Renal pelvis (tissue), 12 donors: Measurements from ENCODE around the gene ABI3BP. TPM values are rescaled to one million over a fixed set of nuclear protein-coding genes. Genes with fewer than 3 reads are reported as not detected.
"Not testable (repeated sequence)": the region's sequence is repeated elsewhere in the genome, so short reads cannot be mapped to it uniquely, and the experiment has no call there.

Source experiments
- DNase-seq: peaks from one replicate; pipeline ENCODE4 v3.0.0-alpha.2; 2013
- long read RNA-seq, 16 experiments: transcript quantifications; one replicate each; lab custom pipeline, GENCODE V29; 2026
- polyA plus RNA-seq, 3 donors: library from polyadenylated mRNA; unstranded; fragments of 120-200 nt; gene quantifications; one replicate each; pipeline ENCODE4 v1.2.1, GENCODE V29; 2013; ENCODE audit not compliant: insufficient read length in 3 of 3

Gene ABI3BP, protein sequence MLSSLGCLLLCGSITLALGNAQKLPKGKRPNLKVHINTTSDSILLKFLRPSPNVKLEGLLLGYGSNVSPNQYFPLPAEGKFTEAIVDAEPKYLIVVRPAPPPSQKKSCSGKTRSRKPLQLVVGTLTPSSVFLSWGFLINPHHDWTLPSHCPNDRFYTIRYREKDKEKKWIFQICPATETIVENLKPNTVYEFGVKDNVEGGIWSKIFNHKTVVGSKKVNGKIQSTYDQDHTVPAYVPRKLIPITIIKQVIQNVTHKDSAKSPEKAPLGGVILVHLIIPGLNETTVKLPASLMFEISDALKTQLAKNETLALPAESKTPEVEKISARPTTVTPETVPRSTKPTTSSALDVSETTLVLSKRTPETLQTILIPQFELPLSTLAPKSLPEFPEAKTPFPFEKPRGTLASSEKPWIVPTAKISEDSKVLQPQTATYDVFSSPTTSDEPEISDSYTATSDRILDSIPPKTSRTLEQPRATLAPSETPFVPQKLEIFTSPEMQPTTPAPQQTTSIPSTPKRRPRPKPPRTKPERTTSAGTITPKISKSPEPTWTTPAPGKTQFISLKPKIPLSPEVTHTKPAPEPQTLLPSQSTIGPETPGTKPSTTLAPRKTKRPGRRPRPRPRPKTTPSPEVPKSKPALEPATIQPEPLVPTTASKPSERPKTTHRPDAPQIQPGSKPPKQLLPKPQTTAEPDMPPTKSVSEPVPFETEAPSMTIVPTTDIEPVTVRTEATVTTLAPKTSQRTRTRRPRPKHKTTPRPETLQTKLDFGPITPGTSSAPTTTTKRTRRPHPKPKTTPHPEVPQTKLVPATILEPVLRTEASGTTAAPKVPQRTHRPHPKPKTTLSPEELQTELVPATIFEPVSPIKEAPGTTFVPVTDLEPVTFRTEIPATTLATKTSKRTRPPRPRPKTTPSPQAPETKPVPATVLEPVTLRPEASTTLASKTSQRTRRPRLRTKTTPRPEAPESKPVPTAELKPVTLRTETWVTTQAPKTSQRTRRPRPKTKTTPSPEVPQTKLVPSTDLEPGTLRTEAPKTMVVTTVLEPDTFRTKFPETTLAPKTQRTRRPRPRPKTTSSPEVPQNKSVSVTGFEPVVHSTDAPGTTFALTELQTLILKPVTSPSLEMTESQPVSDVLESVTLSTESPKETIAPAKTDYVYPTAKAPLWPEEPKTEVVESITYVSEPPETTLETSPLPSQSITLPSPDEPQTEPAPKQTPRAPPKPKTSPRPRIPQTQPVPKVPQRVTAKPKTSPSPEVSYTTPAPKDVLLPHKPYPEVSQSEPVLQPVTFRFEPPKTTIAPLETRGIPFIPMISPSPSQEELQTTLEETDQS (N-terminal part only)
- 10 to 100 TPM; 13.5 to 26.7 (median 15.1) TPM for polyA plus RNA-seq
- long read RNA-seq, donor 1, result 0 reads
- long read RNA-seq, donor 2, result 0 reads
- long read RNA-seq, donor 3, result 0 reads
- long read RNA-seq, donor 4, result 0 reads
- long read RNA-seq, donor 5, result 0 reads
- long read RNA-seq, donor 6, result 0 reads
- long read RNA-seq, donor 7, result 0 reads
- long read RNA-seq, donor 8, partial matches to known transcripts, result 0 of 1 reads
- long read RNA-seq, donor 8, other reads (novel, unspliced or antisense), result 0 of 1 reads
- long read RNA-seq, donor 9, result 0 reads
- long read RNA-seq, donor 10, result 0 reads
- long read RNA-seq, donor 11, result 0 reads
- long read RNA-seq, donor 12, result 0 reads
- long read RNA-seq, donor 13, result 0 reads
- long read RNA-seq, donor 14, result 0 reads
- long read RNA-seq, donor 15, partial matches to known transcripts, result 0 of 1 reads
- long read RNA-seq, donor 15, other reads (novel, unspliced or antisense), result 0 of 1 reads
- long read RNA-seq, donor 16, result 0 reads

DNA sequence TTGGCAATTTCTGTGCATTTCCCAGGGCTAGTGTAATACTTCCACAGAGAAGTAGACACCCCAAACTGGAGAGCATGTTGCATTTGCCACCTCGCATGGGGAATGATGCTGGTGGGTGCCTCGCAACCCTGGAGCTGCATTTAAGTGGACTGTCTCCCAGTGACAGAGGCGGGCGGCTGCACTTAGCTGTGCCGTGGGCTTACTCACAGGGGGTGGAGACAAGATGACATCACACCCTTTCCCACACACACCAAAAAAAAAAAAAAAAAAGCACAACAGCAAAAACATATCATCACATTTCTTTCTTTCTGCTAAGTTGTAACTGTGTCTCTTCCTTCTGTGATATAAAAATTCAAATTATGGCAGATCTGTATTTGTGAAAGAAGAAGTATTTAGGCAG, at the start of gene ABI3BP:
Gene ABI3BP, minus strand, starts transcription at position 113 of the 400 bp plus-strand sequence. Its CDS starts 37 bp downstream, at position 76.
- DNase-seq, result peak; percentile 30

DNA sequence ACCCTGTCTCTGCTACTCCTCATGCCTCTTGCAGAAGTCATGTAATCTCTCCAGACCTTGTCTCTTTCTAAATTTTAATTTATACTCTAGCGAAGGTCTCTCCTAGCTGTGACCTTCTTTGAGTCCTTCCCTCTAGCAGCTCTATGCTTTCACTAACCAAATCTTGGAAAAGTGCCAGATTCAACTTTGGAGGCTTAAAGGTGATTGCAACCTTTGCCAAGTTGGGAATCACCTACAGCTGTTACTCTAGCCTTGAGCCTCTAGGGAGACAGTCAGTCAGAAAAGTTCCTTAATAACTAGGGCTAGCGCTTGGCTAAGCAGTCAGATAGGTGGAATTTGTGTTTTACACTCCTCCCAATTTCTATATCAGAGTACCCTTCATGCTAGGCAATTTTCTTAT, 46.1 kb upstream of the ABI3BP start:
- no peak for DNase-seq

DNA sequence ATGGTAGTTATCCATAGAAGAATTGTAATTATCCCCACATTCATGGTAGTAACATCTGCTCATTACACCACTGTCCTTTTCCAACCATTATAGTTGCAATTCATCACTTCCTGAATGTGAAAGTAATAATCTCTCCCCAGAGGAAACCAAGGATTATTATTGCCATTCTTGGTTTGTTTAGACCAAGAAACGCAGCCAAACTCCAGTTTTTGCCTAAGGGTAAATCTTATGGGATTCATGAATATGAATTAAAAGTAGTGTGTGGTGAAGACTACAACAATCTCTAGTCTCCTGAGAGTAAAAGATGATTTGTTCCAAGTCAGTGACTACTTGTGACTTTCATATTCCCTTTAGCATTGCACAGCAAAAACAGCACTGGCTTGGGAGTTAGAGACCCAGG, 45.7 kb upstream of the ABI3BP start:
- DNase-seq, result no peak

DNA sequence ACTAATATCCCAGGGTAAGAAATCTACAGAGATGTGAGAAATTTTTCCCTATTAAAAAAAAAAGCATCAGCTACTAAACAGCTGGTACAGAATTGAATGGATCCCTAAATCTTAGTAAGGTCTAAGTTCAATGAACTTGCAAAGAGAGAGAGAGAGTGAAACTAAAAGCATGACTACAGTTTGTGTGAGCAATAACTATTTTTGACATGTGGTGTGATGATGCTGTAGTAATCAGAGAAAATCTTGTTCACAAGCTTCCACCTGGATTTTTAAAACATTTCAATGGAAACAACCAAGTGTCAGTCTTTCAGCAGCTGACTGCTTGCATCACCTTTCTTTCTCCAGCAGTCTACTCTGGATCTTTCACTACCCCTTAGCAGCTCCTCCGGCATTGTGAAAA, 45.2 kb upstream of the ABI3BP start:
- no peak for DNase-seq

DNA sequence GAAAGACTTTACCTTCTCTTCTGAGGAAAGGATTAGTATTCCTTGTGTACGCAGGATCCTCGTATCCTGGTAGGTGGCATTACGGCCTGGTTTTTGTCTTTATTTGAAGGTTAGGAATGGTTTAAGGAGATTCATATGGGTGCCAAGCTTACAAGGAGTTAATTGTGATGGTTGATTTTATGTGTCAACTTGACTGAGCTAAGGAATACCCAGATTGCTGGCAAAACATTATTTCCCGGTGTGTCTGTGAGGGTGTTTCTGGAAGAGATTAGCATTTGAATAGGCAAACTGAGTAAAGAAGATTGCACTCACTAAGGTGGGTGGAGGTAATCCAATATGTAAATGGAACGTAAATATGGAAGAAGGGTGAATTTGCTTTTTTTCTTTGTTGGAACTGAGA, 44.4 kb upstream of the ABI3BP start:
- DNase-seq, result no peak

DNA sequence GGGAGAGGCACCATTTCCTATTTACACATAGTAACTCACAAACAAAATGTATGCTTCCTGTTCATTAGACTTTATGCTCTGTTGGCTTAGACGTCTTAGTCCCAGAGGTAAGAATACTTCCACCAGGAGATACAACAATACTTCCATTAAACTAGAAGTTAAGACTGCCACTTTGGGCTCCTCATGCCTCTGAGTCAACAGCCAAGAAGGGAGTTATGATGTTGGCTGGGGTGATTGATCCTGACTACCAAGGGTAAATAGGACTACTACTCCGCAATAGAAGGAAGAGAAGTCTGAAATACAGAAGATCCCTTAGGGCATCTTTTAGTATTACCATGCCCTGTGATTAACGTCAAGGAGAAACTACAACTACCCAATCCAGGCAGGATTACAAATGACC, 43.5 kb upstream of the ABI3BP start:
- DNase-seq, result no peak

DNA sequence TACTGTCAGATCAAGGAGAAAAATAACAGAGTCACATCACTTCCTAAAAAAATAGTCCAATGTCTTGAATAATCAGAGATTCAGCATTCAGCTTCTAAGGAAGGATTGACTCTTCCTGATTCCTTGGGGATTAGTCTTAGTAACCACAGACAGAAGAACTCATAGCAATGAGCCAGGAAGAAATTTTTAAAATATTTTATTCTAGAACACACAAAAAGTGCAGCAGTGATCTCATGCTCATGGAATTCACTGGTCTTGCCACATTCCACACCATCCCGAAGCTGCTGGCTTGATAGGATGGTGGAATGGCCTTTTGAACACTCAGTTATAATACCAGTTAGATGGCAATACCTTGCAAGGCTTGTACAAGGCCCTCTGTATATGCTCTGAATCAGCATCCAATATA, 43.0 kb upstream of the ABI3BP start:
- peak; percentile 12 for DNase-seq

DNA sequence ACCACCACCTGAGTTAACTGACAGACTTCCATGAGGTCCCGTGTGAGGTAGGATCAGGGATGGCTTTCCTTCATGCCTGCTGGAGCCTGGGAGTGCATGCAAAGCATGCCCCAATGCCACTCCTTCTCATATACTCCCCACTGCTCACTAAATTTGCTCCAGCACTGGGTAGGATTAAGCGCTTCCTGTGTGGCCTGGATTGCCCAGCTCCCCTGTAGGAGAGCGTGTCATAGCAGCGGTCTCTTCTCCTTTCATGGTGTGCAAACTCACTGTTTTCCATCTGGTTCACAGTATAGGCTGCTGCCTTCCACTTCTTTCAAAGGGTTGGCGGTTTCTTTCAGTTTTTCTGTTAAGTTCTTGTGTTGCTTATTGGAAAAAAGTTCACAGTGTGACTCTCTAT, 34.1 kb upstream of the ABI3BP start:
- no peak for DNase-seq

DNA sequence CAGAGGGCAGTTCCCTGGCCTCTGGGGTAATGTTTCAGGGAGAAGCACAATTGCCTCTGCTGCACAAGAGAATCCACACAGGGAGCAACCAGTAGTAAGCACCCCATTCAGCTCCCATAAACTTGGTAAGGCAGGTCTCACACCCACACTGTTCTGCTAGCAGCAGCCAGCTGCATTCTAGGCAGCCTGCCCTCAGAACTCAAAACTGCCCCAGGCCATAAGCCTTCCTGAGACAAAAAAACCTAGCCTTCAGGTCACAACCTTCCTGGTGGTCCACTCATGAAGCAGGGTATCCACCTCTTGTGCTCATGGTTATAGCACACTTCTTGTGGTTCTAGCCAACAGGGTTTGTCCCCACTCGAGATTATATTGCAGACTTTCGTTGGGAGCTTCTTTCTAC, 33.7 kb upstream of the ABI3BP start:
- no peak for DNase-seq

DNA sequence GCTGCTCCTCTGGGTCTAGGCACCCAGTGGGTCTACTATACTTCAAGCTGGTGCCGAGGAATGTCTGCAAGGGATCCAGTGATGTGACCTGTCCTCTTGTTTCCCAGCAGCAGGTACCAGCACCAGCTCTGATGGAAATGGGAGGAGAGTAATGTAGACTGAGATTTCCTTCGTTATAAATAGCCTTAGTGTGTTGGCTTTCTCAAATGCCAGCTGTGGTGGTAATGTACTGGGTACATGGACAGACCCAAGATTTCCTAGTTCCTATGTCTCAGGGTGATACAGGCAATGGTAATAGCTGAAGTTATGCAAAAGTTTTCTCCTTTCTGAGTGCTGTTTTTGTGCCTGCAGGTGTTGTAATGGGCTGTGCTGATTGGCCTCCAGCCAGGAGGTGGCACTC, 33.0 kb upstream of the ABI3BP start:
- DNase-seq, result no peak

DNA sequence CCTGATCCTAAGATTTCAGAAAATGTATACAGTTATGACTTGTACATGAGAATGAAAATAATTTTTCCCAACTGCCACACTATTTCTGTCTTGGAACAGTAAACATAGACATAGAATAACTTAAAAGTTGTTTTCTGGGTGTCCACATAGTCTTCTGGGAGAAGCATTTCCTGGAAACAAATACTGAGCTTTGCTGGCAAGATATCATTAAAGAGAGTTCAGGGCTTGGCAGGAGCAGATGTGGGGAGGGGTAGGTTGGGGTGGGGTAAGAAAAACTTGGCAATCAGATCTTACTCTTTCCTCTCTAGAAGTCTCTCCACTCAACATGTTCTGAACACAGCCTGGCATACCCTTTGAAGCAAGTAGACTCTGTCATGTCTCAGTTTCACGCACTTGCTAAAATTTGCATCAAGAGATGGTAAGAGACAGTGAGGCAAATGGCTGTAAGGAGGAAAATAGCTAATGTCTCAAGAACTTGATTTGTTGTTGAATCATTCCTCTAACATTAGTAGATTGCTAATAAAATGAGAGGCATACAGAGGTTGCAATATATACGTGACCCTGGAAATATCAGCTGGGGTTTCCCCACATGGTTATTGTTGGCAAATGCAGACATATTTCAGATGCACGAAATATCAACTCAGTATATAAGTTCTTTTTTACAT, 27.3 kb upstream of the ABI3BP start:
- DNase-seq, result no peak

DNA sequence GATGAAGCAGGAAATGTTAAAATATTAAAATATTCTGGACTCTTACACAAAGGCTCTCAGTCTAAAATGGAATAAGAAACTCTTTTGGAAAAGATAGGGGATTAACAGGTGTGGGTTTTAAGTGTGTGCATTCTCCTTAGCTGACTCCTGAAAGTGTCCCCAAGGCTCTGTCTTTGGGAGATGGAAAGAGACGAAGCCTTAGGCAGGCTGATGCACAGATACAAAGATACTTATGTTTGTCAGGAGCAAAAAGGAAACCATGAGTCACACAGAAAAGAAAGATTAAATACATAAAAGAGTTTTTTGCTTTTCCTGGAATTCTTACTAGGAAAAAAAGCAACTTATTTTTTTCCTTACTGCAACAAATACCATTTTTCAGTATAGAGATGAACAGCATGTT, 23.8 kb upstream of the ABI3BP start:
- no peak for DNase-seq

DNA sequence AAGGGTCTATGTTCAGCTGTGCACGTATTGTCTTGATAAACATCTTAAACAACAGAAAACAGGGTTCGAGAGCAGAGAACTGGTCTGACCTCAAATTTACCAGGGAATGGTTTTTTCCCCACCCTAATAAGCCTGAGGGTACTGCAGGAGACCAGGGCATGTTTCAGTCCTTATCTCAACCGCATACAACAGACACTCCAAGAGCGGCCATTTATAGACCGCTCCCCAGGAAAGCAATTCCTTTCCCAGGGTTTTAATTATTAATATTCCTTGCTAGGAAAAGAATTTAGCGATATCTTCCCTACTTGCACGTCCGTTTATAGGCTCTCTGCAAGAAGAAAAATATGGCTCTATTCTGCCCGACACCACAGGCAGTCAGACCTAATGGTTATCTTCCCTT, 19.1 kb upstream of the ABI3BP start:
- DNase-seq, result not testable (repeated sequence)

DNA sequence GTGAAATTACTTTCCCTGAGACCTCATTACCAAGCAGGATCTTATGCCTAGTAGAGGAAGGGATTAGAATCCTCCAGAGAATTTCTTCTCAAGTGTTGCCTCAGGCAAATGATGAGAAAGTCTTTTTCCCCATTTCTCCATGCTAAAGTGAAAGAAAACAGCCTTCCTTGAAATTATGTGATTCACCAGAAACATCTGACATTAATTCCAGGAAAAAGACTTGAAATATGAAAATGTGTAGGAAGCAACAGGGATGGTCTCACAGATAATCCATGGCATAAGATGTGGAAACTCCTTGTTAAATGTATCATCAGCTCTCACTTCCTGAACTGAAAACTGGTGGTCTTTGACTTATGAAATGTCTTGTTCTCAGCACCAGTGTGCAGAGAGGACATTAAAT, 17.9 kb upstream of the ABI3BP start:
- no peak for DNase-seq

DNA sequence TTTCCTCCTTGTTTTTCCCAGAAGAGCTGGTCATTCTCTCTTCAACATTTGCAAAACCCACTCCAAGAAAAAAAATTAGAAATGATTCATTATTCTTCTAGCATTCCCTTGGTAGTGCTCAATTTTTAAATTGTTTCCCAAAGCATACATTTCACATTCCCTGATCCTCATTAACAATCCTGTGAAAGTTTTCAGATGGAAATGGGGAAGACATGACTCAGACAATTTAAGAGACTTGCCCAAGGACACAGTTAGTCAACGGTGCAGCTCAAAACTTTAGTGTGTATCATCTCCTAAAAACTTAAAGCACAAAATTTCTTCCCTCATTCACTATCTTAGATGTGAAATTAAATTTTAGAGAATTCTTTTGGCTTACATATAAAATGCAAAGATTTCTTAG, 17.1 kb upstream of the ABI3BP start:
- DNase-seq, result no peak

DNA sequence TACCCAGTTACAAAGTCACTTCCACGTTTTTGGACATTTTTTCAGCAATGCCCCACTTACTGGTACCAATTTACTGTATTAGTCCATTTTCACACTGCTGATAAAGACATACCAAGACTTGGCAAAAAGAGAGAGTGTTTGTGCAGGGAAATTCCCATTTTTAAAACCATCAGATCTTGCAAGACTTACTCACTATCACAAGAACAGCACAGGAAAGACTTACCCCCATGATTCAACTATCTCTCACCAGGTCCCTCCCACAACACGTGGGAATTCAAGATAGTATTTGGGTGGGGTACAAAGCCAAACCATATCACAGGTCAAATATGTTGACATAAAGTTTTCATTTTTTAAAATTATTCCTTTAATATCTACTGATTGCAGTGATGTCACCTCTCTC, 16.2 kb upstream of the ABI3BP start:
- no peak for DNase-seq

DNA sequence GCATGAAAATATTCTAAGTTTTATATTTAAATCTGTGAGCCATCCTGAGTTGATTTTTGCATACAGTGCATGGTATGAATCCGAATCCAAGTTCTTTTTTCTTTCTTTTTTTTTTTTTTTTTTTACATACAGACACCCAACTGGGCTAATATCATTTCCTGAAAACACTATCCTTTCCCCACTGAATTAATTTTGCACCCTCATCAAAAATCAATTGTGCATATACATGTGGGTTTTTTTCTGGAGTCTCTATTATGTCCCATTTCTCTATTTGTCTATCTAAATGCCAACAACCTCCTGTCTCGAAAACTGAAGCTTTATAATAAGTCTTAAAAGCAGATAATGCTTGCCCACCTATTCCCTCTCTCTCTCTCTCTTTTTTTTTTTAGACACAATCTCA, 5.9 kb upstream of the ABI3BP start:
- no peak for DNase-seq

DNA sequence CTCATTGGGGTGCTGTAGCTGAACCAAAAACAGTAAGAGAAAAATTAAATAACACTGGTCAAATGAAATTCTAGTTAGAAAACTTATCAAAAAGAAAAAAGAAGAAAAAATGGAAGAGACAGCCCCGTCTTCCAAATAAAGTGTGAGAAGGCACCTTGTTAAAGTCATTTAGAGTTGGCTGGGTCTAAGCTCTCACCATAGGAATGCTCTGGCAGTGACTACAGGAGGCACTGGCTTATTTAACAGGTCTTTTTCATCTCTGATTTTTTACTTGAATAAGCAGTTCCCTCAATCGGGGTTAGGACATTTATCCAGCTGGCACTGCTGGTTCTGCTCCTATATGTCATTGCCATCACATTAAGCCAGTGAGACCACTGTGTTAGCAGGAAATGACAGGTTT, 1.6 kb upstream of the ABI3BP start:
- DNase-seq, result no peak

DNA sequence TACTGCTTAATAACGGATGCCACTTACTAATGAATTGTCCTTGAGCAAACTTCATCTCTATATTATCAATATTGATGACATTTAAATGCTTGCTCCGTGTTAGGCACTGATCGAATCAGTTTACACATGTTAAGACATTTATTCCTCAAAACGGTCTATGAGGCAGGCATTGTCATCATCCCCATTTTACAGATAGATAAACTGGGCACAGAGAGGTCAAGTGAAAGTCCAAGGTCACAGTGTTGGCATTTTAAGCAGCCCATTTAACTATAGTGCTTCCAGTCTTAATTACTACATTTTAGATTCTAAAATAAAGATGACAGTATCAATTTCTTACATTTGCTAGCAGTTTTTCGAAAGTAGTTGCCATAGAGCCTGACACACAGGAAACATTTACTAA, 966 bp upstream of the ABI3BP start:
- no peak for DNase-seq

DNA sequence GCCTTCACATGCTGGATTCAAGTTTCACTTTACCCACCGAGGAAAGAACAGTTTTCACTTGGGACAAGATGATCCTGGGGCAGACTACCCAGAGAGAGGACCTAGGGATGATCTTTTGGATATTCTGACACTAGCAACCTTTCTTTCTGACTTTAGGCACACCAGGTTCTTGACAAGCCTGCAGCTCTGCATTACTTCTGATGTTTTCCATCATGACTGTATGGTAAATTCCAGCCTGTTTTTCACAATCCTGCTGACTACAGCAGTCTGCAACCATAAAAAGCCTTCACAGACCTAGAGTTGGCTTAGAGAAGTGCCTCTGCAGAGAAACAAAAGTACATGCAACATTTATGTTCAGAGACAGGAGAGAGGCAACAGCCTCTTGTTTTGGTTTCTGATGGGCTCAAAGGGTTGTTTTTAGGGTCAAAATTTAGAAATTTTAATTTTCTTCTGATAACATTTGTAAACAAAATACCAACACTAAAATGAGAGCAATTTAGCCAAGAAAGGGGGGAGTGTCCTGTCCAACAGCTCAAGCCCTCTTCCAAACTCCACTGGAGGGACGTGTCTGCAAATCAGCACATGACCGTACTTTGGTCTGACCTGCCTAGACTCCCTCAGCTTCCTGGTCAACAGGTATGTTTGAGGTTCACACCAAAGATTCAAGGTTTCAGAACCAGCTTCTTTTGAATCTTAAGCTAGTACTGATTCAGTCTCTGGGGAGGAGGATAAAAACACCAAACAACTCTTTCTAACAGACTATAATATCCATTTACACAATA, 799 bp downstream of the ABI3BP start:
- peak; percentile 20 for DNase-seq
